GM21825 (cell line): ENCODE data around the gene TUBA3E.
"Not testable (repeated sequence)": the region's sequence is repeated elsewhere in the genome, so short reads cannot be mapped to it uniquely, and the experiment has no call there.

ENCODE experiments used
- ATAC-seq: cut with Tn5 transposase; IDR thresholded peaks from one replicate; pipeline ENCODE4 v1.9.1; 2021; ENCODE audit warnings: mild to moderate bottlenecking, moderate library complexity; ENCODE audit not compliant: unreplicated experiment

TUBA3E gene

DNA sequence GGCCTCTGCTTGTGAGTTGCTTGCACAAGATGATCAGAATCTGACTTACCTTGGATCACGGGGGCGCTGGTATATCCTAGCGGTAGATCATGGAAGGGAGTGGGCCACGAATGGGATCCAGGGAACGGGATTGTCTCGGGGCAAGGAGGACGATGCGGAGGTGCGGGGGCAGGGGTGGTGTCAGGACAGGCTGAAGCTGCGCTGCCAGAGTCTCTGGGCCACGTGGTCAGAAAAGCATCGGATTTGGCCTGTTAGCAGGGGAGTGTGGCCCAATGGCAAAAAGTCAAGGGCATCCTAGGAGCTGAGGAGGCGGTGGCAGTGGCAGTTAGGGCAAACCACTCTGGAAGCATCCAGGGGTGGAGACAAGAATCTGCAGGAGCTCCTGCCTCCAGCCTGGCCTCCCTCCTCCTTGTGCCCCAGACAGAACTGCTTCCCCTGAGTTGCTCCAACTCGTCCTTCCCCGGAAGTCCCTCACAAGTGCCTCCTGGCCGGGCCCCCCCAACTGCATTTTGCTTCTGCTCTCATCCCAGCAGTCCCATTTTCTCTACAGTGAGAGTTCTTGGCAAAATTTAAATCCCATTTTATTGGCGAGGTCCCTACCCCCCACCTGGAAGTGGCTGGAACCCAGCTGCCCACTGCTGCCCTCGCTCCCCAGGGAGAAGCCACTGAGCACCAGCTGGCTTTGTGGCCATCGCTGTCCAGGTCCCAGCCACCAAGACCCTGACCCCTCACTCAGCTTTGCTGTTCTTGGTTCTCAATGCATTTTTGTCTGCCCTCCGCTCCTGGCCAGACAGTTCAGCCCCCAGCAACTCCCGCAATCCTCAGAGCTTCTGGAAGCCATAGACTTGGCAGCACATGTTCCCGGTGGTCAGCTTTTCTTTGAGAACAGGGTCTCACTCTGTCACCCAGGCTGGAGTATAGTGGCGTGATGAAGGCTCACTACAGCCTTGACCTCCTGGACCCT lies 47.8 kb downstream of the TUBA3E start:
- ATAC-seq: no peak

DNA sequence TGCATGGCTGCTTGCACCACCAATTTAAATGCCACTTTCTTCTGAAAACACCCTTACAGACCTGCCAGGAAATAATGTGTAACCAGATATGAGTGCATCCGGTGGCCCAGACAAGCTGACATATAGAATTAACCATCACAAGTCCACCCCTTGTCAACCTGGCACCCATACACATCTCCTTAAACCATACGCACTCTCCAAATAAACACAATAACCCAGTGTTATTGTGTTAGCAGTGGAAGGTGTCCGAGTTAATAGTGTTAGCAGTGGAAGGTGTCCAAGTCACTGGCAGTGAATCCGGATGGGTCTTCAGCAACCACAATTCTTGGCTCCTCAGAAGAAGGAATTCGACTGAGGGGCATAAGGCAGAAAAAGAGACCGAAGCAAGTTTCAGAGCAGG lies 49.7 kb downstream of the TUBA3E start:
- not testable (repeated sequence) for ATAC-seq

DNA sequence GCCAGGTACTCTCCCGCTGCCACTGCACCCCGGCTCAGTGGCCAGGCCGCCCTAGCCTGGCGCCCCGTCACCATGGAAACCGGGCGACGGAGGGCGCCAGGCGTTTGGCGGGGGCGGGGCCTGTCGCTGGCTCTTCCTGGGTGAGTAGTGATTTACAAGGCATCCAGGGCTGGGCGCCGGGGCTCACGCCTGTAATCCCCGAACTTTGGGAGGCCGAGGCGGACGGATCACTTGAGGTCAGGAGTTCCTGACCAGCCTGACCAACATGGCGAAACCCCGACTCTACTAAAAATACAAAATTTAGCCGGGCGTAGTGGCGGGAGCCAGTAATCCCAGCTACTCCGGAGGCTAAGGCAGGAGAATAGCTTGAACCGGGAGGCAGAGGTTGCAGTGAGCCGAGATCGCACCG lies 53.2 kb downstream of the TUBA3E start, which contains the start of gene CCDC74B:
Gene CCDC74B (minus strand): TSS at position 107 of the 409 bp plus-strand sequence. CDS start 116 bp downstream, outside the sequence.
- ATAC-seq: peak; percentile 92

DNA sequence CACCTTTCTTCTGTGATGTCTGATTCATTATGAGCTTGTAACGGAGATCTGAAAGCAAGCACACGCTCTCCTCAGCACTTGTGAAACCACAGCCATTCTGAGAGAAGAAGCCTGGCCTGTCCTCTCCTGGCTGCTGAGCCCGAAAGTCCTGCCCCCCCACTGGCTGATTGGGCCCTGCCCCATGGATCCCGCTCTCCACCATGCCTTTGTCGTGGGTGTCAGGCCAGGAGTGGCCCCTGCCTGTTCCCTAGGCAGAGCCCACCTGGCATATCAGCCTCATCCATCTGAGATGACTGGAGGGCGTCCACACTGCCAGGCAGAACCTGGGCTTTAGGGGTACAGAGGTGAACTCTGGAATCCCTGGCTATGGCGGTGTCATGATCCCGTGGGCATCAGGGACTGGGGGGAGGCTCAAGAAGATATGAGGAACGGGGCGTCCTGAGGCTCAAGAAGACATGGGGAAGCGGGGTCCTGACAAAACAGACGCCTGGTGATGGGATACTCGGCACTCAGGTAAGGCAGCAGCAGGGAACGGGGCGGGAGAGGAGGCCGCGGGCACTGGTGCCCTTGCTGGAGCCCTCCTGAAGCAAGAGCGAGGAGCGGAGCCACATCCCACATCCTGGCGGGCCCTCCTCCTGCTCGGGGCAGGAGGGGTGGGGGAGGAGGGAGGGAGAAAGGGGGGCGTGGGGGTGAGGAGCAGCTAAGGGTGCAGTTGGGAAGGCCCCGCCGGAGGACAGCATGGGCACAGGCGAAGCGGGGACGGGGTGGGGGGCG lies 54.8 kb downstream of the TUBA3E start:
- ATAC-seq: not testable (repeated sequence)

DNA sequence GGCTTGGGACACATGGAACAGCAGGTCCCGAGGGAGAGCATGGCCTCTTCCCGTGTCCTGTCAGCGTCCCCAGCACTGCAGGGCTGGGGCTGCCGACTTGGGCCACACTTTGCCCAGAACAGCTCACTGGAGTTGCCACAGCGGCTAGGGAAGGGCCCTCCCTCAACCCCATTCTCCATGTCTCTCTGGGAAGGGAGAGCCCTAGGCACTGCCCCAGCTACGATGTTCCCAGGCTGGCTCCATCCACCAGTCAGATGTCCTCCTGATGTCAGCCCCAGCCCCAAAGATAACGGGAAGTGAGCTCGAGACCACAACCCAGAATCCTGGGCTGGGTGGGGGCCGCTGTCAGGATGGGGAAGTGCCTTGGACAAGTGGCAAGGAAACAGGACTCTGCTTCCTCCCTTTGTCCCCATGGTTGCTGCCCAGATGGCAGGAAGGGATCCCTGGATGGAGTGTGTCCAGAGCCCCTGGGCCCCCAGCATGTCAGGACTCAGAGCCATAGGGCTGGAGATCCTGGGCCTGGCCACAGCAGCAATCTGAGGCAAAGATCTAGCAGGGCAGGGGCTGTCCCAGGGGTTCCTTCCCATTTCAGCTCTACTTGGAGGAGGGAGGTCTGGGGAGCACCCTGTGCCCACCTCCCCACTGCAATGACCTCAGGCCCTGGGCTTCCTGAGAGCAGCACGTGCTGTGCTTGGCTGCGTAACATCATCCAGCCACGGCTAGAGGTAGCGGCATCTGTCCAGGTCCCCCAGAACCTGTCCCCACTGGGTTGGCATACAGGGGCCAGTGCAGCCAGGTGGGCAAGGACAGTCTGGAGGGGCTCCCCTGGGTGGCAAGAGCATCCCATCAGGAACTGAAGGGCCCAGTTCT lies 55.6 kb downstream of the TUBA3E start:
- not testable (repeated sequence) for ATAC-seq
